ENCODE results near the gene FILIP1.

- no peak for TF ChIP-seq EP300 (IDR thresholded peaks at IDR 0.05)
- TF ChIP-seq POLR2A (IDR thresholded peaks at IDR 0.05): no peak
- TF ChIP-seq CTCF (IDR thresholded peaks at IDR 0.05): no peak
Observed at GRCh38 chr6:75503291-75503690, 9.7 kb upstream of the FILIP1 start.
